ENCODE results near the gene NHP2. TPM values are rescaled to one million over a fixed set of nuclear protein-coding genes. Genes with fewer than 3 reads are reported as not detected.
"Not testable (repeated sequence)": the region's sequence is repeated elsewhere in the genome, so short reads cannot be mapped to it uniquely, and the experiment has no call there.

Gene NHP2
- total RNA-seq = 148 and 175 TPM in 2 replicates

- peak; percentile 100 for DNase-seq
These were observed at the start of gene NHP2 for GRCh38 chr5:178153530-178154340. TSS of gene NHP2 (minus strand) at chr5:178153885. CDS start at chr5:178153817, 68 bp downstream.

GRCh38 chr5:178202541-178202940, 48.9 kb upstream of the NHP2 start:
- no peak for DNase-seq

GRCh38 chr5:178201927-178202235, 48.2 kb upstream of the NHP2 start:
- no peak for DNase-seq

GRCh38 chr5:178201221-178201926, 47.7 kb upstream of the NHP2 start:
- DNase-seq = no peak

GRCh38 chr5:178199581-178200434, 46.1 kb upstream of the NHP2 start:
- DNase-seq = no peak

- DNase-seq = no peak
These were observed 45.0 kb upstream of the NHP2 start for GRCh38 chr5:178198706-178199105.

- DNase-seq = not testable (repeated sequence)
These were observed 44.5 kb upstream of the NHP2 start for GRCh38 chr5:178198151-178198550.

- DNase-seq = peak; percentile 34
These were observed 43.3 kb upstream of the NHP2 start for GRCh38 chr5:178196986-178197385.

- no peak for DNase-seq
These were observed 42.7 kb upstream of the NHP2 start for GRCh38 chr5:178196281-178196812.

GRCh38 chr5:178194026-178194425, 40.3 kb upstream of the NHP2 start:
- DNase-seq = no peak

GRCh38 chr5:178193251-178193809, 39.6 kb upstream of the NHP2 start:
- DNase-seq = no peak

- DNase-seq = no peak
These were observed 39.1 kb upstream of the NHP2 start for GRCh38 chr5:178192787-178193186.

GRCh38 chr5:178192244-178192643, 38.6 kb upstream of the NHP2 start:
- no peak for DNase-seq

- DNase-seq = no peak
These were observed 38.0 kb upstream of the NHP2 start for GRCh38 chr5:178191661-178192060.

GRCh38 chr5:178189433-178189832, 35.7 kb upstream of the NHP2 start:
- no peak for DNase-seq

GRCh38 chr5:178187014-178187413, 33.3 kb upstream of the NHP2 start, which contains the start of gene GMCL2:
TSS of gene GMCL2 (minus strand) at chr5:178187371. CDS start at chr5:178187299, 72 bp downstream.
- DNase-seq = no peak

GRCh38 chr5:178186427-178186826, 32.7 kb upstream of the NHP2 start:
- DNase-seq = no peak

GRCh38 chr5:178182158-178182876, 28.6 kb upstream of the NHP2 start:
- no peak for DNase-seq

- no peak for DNase-seq
These were observed 26.6 kb upstream of the NHP2 start for GRCh38 chr5:178180141-178180863.

GRCh38 chr5:178177569-178177968, 23.9 kb upstream of the NHP2 start:
- no peak for DNase-seq

- no peak for DNase-seq
These were observed 23.1 kb upstream of the NHP2 start for GRCh38 chr5:178176791-178177190.

Measured in dermis blood vessel endothelial cell (primary cell).